KOPT-K1 (cell line): ENCODE results near the gene PAPOLG.

Experiments
- H3K27ac ChIP-seq: fragments of 200-600 bp; sonication (generic); 2 replicates; pipeline ENCODE4 v1.5.1; 2016; ENCODE audit warnings: antibody characterized with exemption, mild to moderate bottlenecking, low read depth, low read length; ENCODE audit not compliant: poor library complexity, severe bottlenecking
- H3K36me3 ChIP-seq: fragments of 200-600 bp; sonication (generic); 2 replicates; pipeline ENCODE4 v1.5.1; 2017; ENCODE audit warnings: antibody characterized with exemption, mild to moderate bottlenecking, low read length, moderate library complexity; ENCODE audit not compliant: insufficient read depth
- H3K9me3 ChIP-seq: fragments of 200-600 bp; sonication (generic); 2 replicates; pipeline ENCODE4 v1.5.1; 2017; ENCODE audit warnings: antibody characterized with exemption, low read length, mild to moderate bottlenecking; ENCODE audit not compliant: insufficient read depth, poor library complexity, severe bottlenecking

PAPOLG gene

DNA sequence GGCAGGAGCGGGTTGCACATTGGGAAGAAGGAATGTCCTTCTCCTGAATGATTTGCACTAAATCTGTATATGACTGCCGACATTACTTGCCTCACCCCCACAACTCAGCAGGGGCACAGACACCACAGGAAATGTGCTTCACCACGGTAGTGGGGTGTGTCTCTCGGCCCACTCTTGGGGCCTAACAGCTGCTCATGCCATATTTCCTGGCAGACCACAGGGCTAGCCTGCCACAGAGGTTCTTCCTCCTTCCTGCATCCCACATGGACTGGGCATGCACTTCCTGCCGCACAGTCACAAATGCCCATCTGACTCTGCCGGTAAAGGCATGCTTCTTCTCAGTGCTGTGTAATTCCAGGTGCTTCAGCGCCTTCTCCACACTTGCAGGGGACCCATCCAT, 10.3 kb upstream of the PAPOLG start:
- no peaks in the 10 kb centered on the region for H3K9me3 ChIP-seq
- H3K36me3 ChIP-seq: no peaks in the 10 kb centered on the region
- peak overlapping the region; percentile 36 for H3K27ac ChIP-seq

DNA sequence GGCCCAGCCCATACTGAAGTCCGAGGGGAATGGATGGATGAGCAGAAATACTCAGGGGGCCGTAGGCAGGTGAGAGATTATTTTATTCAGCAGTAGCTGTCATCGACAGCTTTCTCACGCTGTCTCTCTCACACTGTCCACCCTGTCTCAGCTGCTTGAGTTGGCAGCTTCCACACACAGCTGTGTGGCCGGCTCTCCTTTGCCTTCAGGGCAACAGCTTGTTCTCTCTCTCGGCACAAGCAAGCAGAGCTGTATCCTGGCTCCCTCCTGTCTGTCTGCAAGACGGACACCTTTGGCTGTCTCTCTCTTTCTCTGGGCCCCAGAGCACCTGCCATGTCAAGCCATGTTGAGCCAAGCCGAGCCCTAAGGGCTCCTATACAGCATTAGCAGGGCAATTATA, 9.8 kb upstream of the PAPOLG start:
- Histone ChIP-seq H3K36me3 (no peaks in the 10 kb centered on the region), H3K9me3 (no peaks in the 10 kb centered on the region), H3K27ac (peak overlapping the region; percentile 36)

- H3K36me3 ChIP-seq: peaks cover 61% of the 10 kb centered on the region
- H3K27ac ChIP-seq: no peak overlapping the region
- no peaks in the 10 kb centered on the region for H3K9me3 ChIP-seq
Measured at GRCh38 chr2:60759654-60760053, 3.6 kb downstream of the PAPOLG start.

DNA sequence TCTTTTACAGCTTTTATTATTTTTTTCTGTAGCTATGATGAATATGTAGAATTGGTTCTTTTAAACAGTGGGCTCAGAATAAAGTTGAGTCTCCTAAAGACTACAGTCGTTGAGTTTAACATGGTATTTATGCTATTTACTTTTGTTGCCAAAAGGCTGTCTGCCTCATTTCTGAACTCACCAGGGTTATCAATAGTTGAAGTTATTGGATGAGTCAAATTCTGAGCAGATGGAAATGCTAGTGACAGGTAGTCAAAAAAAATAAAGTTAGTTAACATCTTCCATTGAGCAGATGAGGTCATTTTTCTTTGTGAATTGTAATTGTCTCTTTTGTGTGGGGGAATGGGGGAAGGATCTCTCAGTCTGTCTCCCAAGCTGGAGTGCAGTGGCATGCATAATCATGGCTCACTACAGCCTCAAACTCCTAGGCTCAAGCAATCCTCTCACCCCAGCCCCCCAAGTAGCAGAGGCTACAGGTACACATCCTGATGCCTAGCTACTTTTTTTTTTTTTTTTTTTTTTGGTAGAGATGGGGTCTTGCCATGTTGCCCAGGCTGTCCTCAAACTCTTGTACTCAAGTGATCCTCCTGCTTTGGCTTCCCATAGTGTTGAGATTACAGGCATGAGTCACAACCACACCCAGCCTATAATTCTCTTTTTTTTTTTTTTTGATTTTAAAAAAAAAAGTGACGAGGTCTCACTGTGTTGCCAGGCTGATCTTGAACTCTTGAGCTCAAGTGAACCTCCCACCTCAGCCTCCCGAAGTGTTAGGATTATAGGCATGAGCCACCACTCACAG, 8.9 kb downstream of the PAPOLG start:
- Histone ChIP-seq H3K9me3 (no peaks in the 10 kb centered on the region), H3K27ac (no peak overlapping the region), H3K36me3 (peaks cover 99% of the 10 kb centered on the region)

DNA sequence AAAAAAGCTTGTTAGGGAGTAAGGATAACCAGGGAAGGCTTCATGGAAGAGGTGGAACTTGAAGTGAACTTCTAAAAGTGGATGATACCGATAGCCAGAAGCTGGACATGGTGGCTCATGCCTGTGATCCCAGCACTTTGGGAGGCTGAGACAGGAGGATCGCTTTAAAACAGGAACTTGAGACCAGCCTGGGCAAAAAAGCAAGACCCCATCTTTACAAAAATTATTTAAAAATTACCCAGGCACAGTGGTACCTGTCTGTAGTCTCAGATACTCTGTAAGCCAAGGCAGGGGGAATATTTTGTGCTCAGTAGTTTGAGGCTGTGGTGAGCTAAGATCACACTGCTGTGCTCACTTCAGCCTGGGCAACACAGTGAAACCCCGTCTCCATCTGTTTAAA, 10.2 kb downstream of the PAPOLG start:
- no peak overlapping the region for H3K27ac ChIP-seq
- peaks cover 99% of the 10 kb centered on the region for H3K36me3 ChIP-seq
- no peaks in the 10 kb centered on the region for H3K9me3 ChIP-seq

DNA sequence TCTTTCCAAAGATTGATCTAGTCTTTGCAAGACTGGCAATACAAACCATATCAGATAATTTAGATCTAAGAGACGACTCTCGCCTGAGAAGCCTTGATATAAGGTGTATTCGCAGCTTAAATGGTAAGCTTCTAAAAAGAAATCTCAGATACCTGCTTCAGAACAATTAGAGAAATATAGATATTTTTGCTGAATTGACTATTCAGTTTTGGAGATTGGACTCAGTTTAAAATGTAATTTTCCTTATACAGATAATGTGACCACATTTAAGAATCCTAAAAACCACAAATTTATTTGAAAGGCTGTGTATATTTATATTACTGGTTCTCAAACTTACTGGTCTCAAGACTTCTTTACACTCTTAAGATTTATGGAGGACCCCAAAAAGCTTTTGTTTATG, 15.4 kb downstream of the PAPOLG start:
- Histone ChIP-seq H3K9me3 (no peaks in the 10 kb centered on the region), H3K27ac (no peak overlapping the region), H3K36me3 (peaks cover 100% of the 10 kb centered on the region)

- Histone ChIP-seq H3K36me3 (peaks cover 100% of the 10 kb centered on the region), H3K27ac (no peak overlapping the region), H3K9me3 (no peaks in the 10 kb centered on the region)
Measured at GRCh38 chr2:60775048-60775639, 19.1 kb downstream of the PAPOLG start.

- Histone ChIP-seq H3K27ac (no peak overlapping the region), H3K36me3 (peaks cover 98% of the 10 kb centered on the region)
Measured at GRCh38 chr2:60778352-60778751, 22.3 kb downstream of the PAPOLG start.

GRCh38 chr2:60779426-60779825, 23.4 kb downstream of the PAPOLG start:
- no peaks in the 10 kb centered on the region for H3K9me3 ChIP-seq
- peaks cover 98% of the 10 kb centered on the region for H3K36me3 ChIP-seq
- no peak overlapping the region for H3K27ac ChIP-seq

More at GRCh38 chr2:60778352-60778751, 22.3 kb downstream of the PAPOLG start:
- H3K9me3 ChIP-seq: no peaks in the 10 kb centered on the region

- Histone ChIP-seq H3K36me3 (peaks cover 98% of the 10 kb centered on the region), H3K9me3 (no peaks in the 10 kb centered on the region), H3K27ac (no peak overlapping the region)
Measured at GRCh38 chr2:60780721-60781120, 24.7 kb downstream of the PAPOLG start.

DNA sequence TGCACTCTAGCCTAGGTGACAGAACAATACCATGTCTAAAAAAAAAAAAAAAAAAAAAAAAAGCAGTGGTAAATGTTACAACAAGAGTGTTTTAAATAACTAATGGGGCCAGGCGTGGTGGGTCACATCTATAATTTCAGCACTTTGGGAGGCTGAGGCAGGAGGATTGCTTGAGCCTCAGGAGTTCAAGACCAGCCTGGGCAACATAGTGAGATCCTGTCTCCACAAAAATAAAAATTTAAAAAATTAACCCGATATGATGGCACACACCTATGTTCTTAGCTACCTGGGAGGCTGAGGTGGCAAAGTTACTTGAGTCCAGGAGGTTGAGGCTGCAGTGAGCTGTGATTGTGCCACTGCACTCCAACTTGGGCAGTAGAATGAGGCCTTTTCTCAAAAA, 37.1 kb downstream of the PAPOLG start:
- Histone ChIP-seq H3K36me3 (peaks cover 98% of the 10 kb centered on the region), H3K9me3 (no peaks in the 10 kb centered on the region), H3K27ac (no peak overlapping the region)

DNA sequence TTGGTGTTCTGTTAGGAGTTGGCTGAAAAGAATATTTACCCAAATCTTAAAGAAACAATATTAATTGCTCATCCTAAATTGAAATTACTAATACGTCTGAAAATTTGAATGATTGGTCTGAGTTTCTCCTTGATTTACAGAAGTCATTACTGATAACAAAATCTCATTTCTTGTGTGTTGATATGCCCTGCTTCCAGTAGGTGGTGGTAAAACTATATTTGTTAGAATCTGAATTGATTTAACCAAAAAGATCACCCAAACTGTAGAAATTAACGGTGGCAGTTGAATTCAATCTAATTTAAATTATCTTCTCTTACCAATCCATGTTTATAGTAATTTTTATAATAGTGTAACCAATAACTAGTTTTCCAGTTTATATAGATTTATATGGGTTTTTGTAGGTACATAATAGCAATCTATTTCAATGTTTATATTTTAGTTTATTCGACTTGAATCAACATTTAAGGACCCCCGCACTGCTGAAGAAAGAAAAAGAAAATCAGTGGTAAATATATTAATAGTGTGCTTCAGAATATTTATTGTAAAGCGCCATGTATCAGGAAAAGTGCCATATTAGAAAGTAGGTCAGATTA, 38.3 kb downstream of the PAPOLG start:
- Histone ChIP-seq H3K36me3 (peaks cover 100% of the 10 kb centered on the region), H3K9me3 (no peaks in the 10 kb centered on the region), H3K27ac (no peak overlapping the region)

DNA sequence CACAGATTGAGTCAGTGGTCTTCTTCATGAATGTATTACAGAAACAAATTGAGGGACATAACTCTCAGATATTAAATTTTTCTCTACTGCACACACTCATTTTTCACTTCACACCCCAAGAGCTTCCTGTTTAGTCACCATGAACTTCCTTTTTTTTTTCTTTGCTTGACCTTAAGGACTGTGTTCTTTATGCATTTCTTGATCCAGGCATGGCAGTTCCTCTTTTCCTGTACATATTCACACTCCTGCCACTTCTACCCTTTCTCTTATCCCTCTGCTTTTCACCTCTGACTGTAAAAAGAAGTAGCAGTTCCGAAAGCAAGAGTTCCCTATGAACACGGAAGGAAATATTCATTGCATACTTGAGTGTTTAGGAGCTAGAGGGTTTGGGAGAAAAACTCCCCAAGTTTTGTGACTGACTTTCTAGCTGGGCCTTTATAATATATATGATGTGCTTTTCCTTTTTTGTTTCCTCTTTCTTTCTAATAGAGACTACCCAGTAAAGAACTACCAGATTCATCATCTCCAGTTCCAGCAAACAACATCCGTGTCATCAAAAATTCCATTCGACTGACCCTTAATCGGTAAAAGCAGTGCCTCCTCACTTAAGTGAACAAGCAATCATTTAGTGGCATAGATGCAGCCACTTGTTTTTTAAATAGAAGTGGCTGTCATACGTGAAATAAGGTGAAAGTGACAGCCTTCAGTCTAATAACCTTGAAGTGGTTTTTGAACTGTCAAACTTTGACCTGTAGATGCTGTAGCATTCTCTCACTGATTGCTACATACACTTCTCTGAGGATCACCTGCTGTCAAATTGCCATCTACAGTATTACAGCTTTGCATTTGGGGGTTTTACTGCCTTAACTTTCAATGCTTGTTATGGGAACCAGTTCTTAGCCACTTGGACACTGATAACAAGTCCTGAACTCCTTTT, 40.8 kb downstream of the PAPOLG start:
- no peaks in the 10 kb centered on the region for H3K9me3 ChIP-seq
- H3K36me3 ChIP-seq: peaks cover 99% of the 10 kb centered on the region
- no peak overlapping the region for H3K27ac ChIP-seq

DNA sequence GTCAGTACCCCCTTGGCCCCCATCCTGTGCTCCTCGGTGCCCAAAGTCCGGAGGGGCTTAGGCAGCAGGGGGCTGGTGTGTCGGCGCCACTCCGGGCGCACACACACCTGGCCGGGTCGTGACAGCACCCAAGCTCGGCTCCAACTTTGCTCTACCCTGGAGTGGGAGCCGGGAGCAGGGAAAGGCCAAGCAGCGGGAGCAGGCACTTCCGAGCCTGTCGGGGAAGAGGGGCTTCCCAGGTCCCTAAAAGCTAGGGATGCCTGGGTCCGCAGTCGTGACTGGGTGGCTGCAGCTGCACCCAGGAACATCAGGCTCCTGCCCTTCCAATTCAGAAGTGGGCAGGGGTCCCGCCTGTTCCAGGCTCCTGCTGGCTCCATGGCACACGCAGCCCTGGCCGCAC, 48.4 kb downstream of the PAPOLG start:
- H3K36me3 ChIP-seq: peaks cover 38% of the 10 kb centered on the region
- H3K27ac ChIP-seq: no peak overlapping the region
- no peaks in the 10 kb centered on the region for H3K9me3 ChIP-seq

GRCh38 chr2:60806595-60806987, 50.5 kb downstream of the PAPOLG start:
- peaks cover 18% of the 10 kb centered on the region for H3K36me3 ChIP-seq
- H3K27ac ChIP-seq: peak overlapping the region; percentile 65

More at GRCh38 chr2:60806595-60806987, 50.5 kb downstream of the PAPOLG start:
- no peaks in the 10 kb centered on the region for H3K9me3 ChIP-seq
